ENCODE measurements around the gene ZBTB18. TPM values are rescaled to one million over a fixed set of nuclear protein-coding genes. Genes with fewer than 3 reads are reported as not detected.
A peak's percentile ranks its signal among the peaks of the same experiment; 100 is the strongest.

Gene ZBTB18
- polyA plus RNA-seq, 1 of the 3 experiments (the other 2 are of a cell fraction) = 19.3 TPM

GRCh38 chr1:244066954-244067716 lies 16.1 kb downstream of the ZBTB18 start (continued):
- TF ChIP-seq SIN3A (IDR thresholded peaks at IDR 0.05; ENCODE audit: borderline replicate concordance, low read depth, low read length) (no peak), MXI1 (IDR thresholded peaks at IDR 0.05; ENCODE audit: low read depth, low read length) (no peak), RCOR1 (IDR thresholded peaks at IDR 0.05; ENCODE audit: low read length) (no peak), POLR2AphosphoS5 (IDR thresholded peaks at IDR 0.05; ENCODE audit: low read depth, low read length) (no peak), IRF3 (IDR thresholded peaks at IDR 0.05; ENCODE audit: low read depth, low read length) (no peak)

GRCh38 chr1:244067893-244068292 lies 16.8 kb downstream of the ZBTB18 start:
- H3K4me3 ChIP-seq (ENCODE audit: low read depth in 2 of 2, low read length in 1 of 2) = no peak overlapping the region
- no peaks in the 10 kb centered on the region for H3K9me2 ChIP-seq
- no peaks in the 10 kb centered on the region for H3K9me3 ChIP-seq
- H3K4me1 ChIP-seq (ENCODE audit: control insufficient read depth in 1 of 2, insufficient read depth in 2 of 2, low read depth in 1 of 2, low read length in 1 of 2) = peaks cover 0 to 2% of the 10 kb centered on the region in 2 experiments; a peak in 3 of 4 replicates
- H3K36me3 ChIP-seq (replicated peaks in 1 of 2; ENCODE audit: control insufficient read depth in 1 of 2, insufficient read depth in 2 of 2, low read length in 1 of 2) = no peaks in the 10 kb centered on the region
- no peak for DNase-seq
- CTCF ChIA-PET = no interaction called here
- no peaks in the 10 kb centered on the region for H4K20me1 ChIP-seq (ENCODE audit: insufficient read depth)
- peaks cover 6% of the 10 kb centered on the region for H3F3A ChIP-seq (replicated peaks; ENCODE audit: insufficient read depth)
- H3K79me2 ChIP-seq (ENCODE audit: insufficient read depth) = no peaks in the 10 kb centered on the region
- no peak overlapping the region for H3K9ac ChIP-seq
- no peaks in the 10 kb centered on the region for H3K27me3 ChIP-seq (ENCODE audit: insufficient read depth)
- WGBS (ENCODE audit: low lambda C conversion rate) = 49% methylated on average over 4 of the region's 4 CpGs
- H3K27ac ChIP-seq (ENCODE audit: low read depth in 2 of 2, low read length in 1 of 2) = no peak overlapping the region
- H2AFZ ChIP-seq (ENCODE audit: low read depth) = no peak overlapping the region
- POLR2A ChIA-PET = no interaction called here
- no peak overlapping the region for H3K4me2 ChIP-seq
- no peak for TF ChIP-seq YY1 (IDR thresholded peaks at IDR 0.05; ENCODE audit: low read depth)
- peak; percentile 63; the same call in 1 of the 2 replicates for TF ChIP-seq TCF12 (IDR thresholded peaks at IDR 0.05)
- no peak for TF ChIP-seq SIN3A (IDR thresholded peaks at IDR 0.05; ENCODE audit: borderline replicate concordance, low read depth, low read length)
- TF ChIP-seq SMC3 (IDR thresholded peaks at IDR 0.05; ENCODE audit: low read depth, low read length) = no peak
- no peak for TF ChIP-seq ELF1 (IDR thresholded peaks at IDR 0.05)
- TF ChIP-seq USF1 (IDR thresholded peaks at IDR 0.05; ENCODE audit: borderline replicate concordance, low read depth) = no peak
- TF ChIP-seq CTCF (IDR thresholded peaks at IDR 0.05) = no peak
- no peak for TF ChIP-seq REST (IDR thresholded peaks at IDR 0.05; ENCODE audit: low read depth, low read length)
- no peak for TF ChIP-seq ZBTB33 (IDR thresholded peaks at IDR 0.05; ENCODE audit: borderline replicate concordance, low read depth)
- TF ChIP-seq FOXM1 (IDR thresholded peaks at IDR 0.05; ENCODE audit: low read depth) = no peak
- TF ChIP-seq RXRA (IDR thresholded peaks at IDR 0.05; ENCODE audit: borderline replicate concordance, low read depth) = 0 out of 2 replicates have a peak, but pooled peaks have one; percentile 36
- no peak for TF ChIP-seq TAF1 (IDR thresholded peaks at IDR 0.05; ENCODE audit: borderline replicate concordance, low read depth, low read length)
- TF ChIP-seq FOXJ3 (CRISPR knock-in tag; IDR thresholded peaks at IDR 0.05) = no peak
- TF ChIP-seq RFX5 (IDR thresholded peaks at IDR 0.05; ENCODE audit: low read length) = no peak
- no peak for TF ChIP-seq EZH2phosphoT487 (IDR thresholded peaks at IDR 0.05; ENCODE audit: borderline replicate concordance, low read depth)
- no peak for TF ChIP-seq EP300 (IDR thresholded peaks at IDR 0.05; ENCODE audit: borderline replicate concordance in 1 of 2, low read depth in 1 of 2, low read length in 1 of 2)
- no peak for TF ChIP-seq TEAD4 (IDR thresholded peaks at IDR 0.05; ENCODE audit: borderline replicate concordance, insufficient read depth)

Measured in SK-N-SH (cell line).